ENCODE results near the gene FERMT2. TPM values are rescaled to one million over a fixed set of nuclear protein-coding genes. Genes with fewer than 3 reads are reported as not detected.

The FERMT2 gene
- total RNA-seq, 2 donors from 2014 or later, result 89.1 to 101 TPM

- TF ChIP-seq CTCF (IDR thresholded peaks at IDR 0.05), result no peak
- Histone ChIP-seq H3K36me3 (peaks cover 7% of the 10 kb centered on the region), H3K4me1 (peaks cover 7 to 56% of the 10 kb centered on the region in 2 donors), H3K27me3 (no peaks in the 10 kb centered on the region), H3K27ac (peak overlapping the region in 1 of 2 donors; percentile 76), H3K4me3 (no peak overlapping the region), H3K9me3 (no peaks in the 10 kb centered on the region)
- no peak for DNase-seq (ENCODE audit: low spot score)
Observed at GRCh38 chr14:52917735-52918134, 33.1 kb downstream of the FERMT2 start.

GRCh38 chr14:52914295-52914694, 36.6 kb downstream of the FERMT2 start:
- H3K4me3 ChIP-seq, result no peak overlapping the region
- DNase-seq (ENCODE audit: low spot score), result no peak
- H3K4me1 ChIP-seq, result peaks cover 7 to 50% of the 10 kb centered on the region in 2 donors
- H3K36me3 ChIP-seq, result peaks cover 7% of the 10 kb centered on the region
- H3K27ac ChIP-seq, result no peak overlapping the region
- no peaks in the 10 kb centered on the region for H3K27me3 ChIP-seq
- TF ChIP-seq CTCF (IDR thresholded peaks at IDR 0.05), result no peak
- no peaks in the 10 kb centered on the region for H3K9me3 ChIP-seq

GRCh38 chr14:52913271-52913670, 37.6 kb downstream of the FERMT2 start:
- H3K27me3 ChIP-seq, result no peaks in the 10 kb centered on the region
- H3K27ac ChIP-seq, result peak overlapping the region in 1 of 2 donors; percentile 4
- peaks cover 0 to 40% of the 10 kb centered on the region in 2 donors for H3K4me1 ChIP-seq
- H3K4me3 ChIP-seq, result no peak overlapping the region
- TF ChIP-seq CTCF (IDR thresholded peaks at IDR 0.05), result no peak
- DNase-seq (ENCODE audit: low spot score), result no peak
- H3K36me3 ChIP-seq, result peaks cover 5% of the 10 kb centered on the region
- H3K9me3 ChIP-seq, result no peaks in the 10 kb centered on the region

- H3K27ac ChIP-seq, result peak overlapping the region in 1 of 2 donors; percentile 42
- H3K4me1 ChIP-seq, result peaks cover 0 to 33% of the 10 kb centered on the region in 2 donors
Observed at GRCh38 chr14:52911904-52912303, 38.9 kb downstream of the FERMT2 start.

GRCh38 chr14:52910572-52910971, 40.3 kb downstream of the FERMT2 start:
- no peaks in the 10 kb centered on the region for H3K9me3 ChIP-seq
- no peak for DNase-seq (ENCODE audit: low spot score)
- H3K36me3 ChIP-seq, result no peaks in the 10 kb centered on the region
- H3K4me1 ChIP-seq, result peaks cover 0 to 44% of the 10 kb centered on the region in 2 donors
- H3K27ac ChIP-seq, result peak overlapping the region; percentile 14 to 24
- no peak overlapping the region for H3K4me3 ChIP-seq
- no peak for TF ChIP-seq CTCF (IDR thresholded peaks at IDR 0.05)
- no peaks in the 10 kb centered on the region for H3K27me3 ChIP-seq

More at GRCh38 chr14:52911904-52912303, 38.9 kb downstream of the FERMT2 start:
- H3K4me3 ChIP-seq, result no peak overlapping the region
- H3K36me3 ChIP-seq, result no peaks in the 10 kb centered on the region
- H3K9me3 ChIP-seq, result no peaks in the 10 kb centered on the region
- TF ChIP-seq CTCF (IDR thresholded peaks at IDR 0.05), result no peak
- H3K27me3 ChIP-seq, result no peaks in the 10 kb centered on the region
- no peak for DNase-seq (ENCODE audit: low spot score)

GRCh38 chr14:52907949-52908348, 42.9 kb downstream of the FERMT2 start:
- Histone ChIP-seq H3K27me3 (no peaks in the 10 kb centered on the region), H3K4me1 (peaks cover 0 to 44% of the 10 kb centered on the region in 2 donors), H3K27ac (peak overlapping the region in 1 of 2 donors; percentile 56), H3K4me3 (no peak overlapping the region), H3K36me3 (no peaks in the 10 kb centered on the region), H3K9me3 (no peaks in the 10 kb centered on the region)
- TF ChIP-seq CTCF (IDR thresholded peaks at IDR 0.05), result no peak
- DNase-seq (ENCODE audit: low spot score), result no peak
